EL (cell line): ENCODE data around the gene ERBB4.

Experiments used
- DNase-seq: peaks from one replicate; pipeline ENCODE4 v3.0.0-alpha.2; 2016

ERBB4 gene

DNA sequence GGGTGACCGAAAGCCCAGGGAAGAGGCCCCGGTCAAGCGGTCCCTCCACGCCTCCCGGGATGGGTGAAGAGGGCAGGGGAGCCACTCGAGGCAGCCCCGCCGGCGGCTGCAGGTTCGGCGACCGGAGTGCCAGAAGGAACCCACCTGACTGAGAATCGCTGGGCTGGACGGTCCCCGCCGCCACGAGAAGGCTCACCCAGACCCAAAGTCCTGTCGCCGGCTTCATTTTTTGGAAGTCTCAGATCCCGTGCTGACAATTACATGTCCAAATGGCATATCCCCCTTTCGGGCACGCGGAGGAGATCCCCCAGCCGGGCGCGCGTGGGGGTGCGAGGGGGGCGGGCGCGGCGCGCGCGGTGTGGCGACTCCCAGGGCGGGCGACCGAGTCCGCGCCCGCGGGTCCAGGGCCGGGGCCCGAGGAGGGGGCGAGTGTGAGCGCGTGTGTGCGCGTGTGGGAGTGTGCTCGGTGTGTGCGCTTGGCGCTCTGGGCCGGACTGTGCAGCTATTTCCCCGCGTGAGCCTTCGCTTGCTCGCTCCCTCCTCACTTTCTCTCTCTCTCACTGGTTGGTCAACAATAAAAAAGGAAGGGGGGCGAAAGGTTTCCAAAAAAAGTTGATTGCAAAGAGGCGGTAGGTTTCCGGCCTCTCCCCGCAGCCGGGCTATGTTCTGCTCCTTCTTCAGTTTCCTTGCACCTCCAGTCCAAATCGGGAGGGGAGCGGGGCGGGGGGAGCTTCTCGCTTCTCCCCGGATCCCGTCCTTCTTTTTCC is at the start of gene ERBB4:
TSS of gene ERBB4 (minus strand) at position 498 of the 767 bp plus-strand sequence. CDS start at position 226, 272 bp downstream.
- peak; percentile 21 for DNase-seq

DNA sequence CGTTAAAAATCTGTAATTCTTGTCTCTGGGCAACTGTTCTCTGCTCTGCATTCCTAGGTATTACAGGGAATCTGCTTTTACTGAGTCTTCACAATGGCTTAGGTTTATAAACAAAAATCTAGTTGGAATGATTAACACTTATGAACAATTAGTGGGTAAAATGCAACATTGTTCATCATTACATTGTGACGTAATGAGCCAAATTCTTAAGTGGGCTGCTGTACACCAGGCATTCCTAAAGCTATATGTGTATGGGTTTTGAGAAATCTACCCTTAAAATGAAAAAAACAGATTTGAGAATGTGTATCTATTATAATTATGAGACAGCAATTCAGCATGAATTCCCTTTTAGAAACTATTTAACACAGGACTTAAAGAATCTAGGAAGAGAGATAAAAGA is 41.5 kb upstream of the ERBB4 start:
- no peak for DNase-seq

DNA sequence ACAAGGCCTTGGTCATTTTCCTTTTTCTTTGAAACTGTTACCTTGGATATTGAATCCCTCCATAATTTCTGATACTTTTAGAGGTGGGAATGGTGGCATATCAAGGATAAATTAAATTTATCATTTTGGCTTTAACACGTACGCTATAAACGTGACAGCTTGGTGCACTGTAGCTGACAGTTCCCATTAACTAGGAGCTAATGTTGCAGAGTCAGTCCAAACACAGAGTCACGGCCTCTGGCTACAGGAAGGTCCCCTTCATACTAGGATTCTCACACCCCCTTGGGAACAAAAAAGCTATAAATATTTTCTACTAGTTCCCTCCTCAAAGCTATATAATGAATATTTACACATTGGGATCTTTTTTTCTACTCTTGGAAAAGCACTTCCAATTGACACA is 17.7 kb upstream of the ERBB4 start:
- DNase-seq, result no peak

DNA sequence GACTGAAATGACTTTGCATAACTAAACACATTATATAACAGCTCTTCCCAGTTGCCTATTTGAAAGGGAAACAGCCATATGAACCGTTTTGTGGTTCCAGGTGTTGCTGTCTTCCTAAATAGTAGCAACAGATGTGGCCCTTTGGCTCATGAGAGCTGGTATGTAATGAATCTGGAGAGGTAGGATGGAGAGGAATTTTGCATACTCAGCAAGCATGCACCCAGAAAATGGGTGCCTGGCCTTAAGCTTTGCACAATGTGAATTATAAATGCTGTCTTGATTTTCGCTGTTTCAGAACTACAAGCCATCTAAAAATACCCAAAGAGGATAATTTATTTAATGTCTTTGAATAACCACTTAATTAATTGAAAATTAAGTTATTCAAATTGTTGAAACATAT is 15.6 kb upstream of the ERBB4 start:
- no peak for DNase-seq

DNA sequence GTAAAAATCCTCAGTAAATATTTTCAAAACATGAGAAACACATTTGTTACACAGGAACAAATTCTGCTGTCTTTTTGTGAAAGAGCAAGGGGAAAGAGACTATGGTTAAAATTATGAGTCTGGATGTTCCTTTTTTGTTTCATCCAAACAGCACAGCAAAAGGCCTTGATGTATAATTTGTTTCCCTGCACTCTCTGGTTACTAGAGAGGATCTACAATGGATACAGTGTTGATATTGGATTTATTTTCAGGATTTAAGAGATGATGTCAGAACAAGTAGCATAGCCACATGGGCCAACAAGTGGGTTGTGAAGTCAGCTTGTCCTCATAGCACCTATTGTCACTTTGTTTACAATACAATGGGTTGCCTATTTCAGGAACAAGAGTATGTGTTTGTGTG is 11.3 kb upstream of the ERBB4 start:
- DNase-seq, result no peak

DNA sequence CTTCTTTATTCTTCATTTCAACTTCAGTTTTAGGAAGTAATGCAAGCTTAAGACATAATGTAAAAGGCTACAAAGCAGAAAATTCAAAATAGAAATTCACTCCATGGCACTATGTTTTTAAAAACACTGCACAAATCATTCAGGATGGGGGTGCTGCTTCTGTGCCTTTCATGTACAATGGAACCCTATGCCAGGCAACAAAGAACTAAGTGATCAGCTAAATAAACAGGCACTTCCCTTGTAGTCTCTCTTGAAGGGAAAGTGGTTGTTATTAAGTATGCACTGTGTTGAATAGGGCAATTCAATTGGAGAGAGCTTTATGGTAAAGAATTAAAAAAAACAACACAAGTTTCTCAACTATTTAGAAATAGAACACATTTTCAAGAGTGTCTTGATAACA is 10.9 kb upstream of the ERBB4 start:
- no peak for DNase-seq

DNA sequence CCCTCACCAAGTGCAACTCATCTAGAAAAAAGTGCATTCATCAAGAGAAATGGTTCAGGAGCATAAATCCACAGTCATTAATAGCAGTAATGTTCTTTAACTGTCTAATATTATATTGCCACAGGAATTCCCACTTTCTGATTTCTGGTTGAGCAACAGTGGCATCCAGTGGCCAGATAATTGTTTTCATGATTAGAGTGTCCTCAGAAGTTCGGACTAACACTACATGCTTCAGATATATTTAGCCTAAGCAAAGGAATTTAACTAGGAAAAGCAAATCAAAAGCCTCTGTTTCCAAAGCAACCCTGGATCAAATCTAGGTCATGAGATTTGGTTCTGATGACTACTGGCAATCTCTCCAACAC is 9.8 kb upstream of the ERBB4 start:
- peak; percentile 47 for DNase-seq

DNA sequence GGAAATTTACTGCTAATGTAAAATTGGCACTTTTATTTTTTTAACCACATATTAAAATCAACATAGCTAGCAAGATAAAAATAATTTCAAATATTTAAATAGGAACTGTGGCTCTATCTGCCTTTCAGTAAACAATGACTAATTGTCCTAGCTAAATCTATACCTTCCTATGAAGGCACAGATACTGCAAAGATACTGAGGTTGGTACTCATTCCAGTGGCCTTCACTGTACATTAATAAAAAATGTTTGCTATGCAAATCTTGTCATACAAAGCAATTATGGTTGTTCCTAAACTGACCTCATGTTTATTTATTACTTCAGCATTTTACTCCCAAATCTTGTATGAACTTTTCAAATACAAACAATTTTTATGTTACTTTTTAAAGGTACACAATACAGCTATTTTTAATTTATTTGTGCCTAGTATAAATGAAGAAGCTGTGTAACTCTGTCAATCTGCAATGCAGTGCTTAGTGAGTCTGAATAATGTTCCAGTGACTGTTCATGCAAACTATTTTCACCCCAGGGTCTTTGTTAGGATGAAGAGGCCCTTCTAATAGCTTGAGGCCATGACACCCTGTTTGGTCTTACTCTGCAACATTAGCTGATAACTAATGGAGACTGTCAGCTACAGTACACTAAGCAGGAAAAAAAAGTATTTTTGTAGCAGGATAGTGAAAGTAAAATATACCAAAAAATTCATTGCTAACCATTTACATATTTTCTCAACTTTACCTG is 9.3 kb upstream of the ERBB4 start:
- no peak for DNase-seq

DNA sequence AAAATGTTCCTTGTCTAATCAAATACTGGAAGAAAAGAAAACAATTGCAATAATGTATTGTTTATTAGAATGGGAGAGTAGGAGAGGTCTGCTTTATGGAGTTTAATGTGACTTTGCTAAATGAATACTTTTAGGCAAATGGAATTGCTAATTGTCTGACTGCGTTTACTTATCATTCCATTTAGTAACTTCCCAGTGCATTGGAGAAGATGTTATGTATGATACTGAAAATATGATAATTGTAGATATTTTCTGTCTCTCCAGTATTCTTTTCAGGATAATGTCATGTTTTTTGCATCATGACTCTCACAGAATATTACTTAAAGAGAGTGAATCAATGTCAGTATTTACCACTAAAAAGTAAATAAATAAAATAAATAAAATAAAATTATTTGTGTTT is 8.1 kb upstream of the ERBB4 start:
- no peak for DNase-seq

DNA sequence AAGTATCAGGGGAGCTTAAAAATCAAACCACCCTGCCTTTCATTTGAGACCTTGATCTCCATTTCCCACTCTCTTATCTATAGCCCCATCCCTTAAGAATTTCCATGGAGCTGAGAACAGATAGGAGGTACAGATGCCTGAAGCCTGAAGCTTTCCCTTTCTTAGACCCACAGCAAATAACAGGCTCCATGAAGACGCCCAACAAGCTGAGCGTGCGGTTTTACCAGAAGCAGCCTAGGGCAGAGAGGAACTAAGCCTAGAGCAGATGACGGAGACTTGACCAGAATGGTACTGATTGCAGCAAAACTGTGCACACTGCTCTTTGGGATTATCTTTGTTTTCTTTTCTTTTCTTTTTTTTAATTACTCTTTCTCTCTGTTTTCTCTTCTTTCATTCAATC is 1.7 kb upstream of the ERBB4 start:
- no peak for DNase-seq

DNA sequence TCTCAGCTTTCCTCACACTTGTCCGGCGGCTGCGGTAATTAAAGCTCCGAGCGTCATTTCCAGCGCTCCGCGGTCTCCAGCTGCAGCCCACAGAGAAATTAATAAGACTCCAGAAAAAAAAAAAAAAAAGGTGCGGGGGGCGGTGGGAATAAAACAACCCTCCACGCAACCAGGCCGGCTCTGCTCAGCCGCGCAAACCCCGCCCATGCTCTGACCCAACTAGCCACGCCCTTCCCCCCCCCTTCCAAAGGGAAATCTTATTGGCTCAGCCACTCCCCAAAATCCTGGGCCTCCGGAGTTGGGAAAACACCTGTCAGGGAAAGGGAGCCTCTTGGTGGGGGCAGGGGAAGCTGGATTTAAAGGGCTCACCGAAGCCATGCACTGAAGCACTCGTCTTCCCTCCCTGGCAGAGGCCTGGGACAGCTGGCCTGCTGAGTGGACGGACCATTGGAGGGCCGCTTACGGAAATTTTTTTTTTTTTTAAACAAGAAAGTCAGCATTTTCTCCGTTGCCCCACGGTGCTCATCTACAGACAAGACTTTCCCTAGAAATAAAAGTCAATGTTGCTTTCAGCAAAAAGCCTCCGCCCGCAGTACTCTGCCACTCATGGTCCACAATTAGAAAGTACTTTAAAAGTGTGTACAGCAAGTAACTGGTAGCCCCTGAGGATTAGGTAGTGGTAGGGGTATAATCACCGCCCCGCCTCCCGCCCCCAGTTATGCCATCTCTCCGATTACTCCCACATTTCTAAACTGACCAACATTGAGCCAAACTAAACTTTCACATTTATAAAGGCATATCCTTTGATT is 674 bp upstream of the ERBB4 start:
- peak; percentile 31 for DNase-seq

DNA sequence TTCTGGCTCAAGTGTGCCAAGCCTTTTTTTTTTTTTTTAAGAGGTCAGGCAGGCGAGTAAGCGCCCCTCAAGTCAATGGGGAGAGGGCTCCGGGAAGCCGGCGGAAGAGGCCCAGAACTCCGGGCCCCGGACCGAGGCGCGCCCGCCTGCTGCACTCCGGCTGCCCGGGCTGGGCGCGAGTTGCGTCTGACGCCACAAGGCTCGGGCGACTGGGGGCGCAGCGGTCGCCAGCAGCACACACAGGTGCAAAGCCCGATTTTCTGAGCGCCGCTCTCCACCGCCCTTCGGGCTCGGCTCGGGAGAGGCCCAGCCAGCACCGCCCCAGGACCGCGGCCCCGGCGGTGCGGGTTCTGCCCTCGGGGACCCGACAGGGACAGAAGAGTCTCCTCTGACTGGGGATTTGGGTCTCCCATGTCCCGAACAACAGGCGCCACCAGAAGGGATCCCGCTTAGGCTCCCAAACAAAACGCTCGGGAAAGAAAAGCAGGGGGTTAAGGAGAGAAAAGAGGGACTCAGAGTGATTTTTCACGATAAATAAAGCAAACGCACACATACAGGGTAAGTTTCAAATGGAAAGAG is 787 bp downstream of the ERBB4 start:
- DNase-seq, result peak; percentile 36

DNA sequence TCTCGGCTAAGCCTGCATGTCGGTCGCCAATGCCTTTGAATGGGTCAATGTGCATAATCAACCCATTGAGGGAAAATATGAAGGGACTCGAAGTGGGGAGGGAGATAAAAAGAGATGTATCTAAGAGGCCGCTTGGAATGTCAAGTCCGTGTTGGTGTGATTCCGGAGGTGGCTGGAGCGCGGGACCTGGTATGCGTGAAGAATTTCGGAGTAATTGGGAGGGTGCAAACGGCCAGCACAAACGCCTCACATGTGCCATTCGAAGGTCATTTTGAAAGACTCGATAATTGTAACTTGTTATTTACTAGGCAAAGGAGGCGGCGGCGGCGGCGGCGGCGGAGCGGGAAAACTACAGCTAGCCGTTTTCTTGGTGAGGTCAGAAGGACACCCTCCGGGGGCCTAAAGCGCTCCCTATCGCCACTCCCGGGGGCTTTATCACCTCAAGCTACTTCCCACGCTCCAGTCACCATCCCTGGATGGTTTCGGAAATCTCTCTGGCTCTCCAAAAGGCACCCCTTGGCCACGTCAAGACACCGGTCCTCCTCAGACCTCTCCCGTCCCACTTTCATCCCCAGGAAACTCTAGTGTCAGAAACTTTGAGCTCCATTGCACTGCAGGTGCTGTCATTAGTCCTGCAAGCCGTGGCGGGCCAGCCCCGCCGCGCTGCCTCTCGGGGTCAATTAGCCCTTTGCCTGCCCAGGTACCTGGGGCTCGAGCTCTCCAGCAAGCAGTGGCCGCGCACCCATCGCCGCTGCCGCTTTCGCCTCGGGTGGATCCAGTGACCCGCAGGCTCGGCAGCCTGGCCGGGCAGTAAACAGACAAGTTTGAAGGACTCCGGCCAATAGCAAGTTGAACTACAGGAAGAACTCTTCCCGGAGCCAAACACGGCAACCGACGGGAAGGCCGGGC is 1.5 kb downstream of the ERBB4 start:
- peak; percentile 37 for DNase-seq

DNA sequence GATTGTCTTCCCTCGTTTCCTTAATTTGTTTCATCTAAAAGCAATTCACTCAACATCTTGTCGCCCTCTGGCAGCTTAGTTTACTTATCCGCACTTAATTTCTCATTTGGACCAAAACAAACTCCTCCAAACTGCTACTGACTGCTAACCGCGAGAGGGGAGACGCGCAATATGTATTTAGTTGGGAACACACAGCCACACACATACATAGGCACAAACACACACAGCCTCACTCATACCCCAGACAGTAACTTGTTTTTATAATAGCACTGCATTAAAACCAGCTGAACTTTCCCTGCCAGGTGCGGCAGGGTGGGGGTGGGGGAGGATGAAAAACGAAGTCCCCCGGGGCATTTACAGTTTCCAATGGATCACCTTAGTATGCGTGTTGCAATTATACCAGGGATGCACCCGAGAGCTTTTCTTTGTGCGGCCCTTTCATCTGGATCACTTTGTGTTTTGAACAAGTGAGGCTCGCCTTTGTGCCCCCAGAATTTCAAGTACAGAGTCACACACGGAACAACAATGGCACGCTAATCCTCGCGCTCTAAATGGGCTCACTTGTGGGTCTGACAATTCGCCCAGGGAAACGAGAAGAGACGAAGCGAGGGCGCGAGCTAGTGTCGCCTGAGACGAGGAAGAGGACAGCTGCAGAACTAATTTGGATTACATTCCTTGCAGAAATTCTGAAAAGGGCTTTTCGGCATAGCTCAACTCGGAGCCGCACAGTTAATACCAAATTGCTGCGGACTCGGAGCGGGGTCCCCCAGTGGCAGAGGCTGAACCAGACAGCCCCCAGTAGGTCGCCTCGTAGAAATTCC is 2.4 kb downstream of the ERBB4 start:
- no peak for DNase-seq

DNA sequence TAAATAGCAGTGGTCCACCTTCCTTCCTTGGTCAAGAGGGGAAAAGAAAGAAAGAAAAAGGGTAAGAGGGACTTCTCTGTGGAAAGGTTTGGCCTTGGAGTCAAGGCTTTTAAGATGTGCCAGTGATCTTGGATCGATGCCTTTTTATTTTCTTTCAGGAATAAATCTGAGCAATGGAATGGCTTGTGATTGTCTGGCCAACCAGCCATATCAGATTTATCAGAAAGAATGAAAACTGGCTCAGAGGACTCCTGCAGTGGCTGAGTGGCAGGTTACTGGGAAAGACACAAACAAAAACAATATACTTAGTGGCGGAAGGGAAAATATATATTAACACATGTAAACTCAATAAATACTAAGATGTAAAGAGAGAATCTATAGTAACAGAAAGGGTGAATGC is 4.3 kb downstream of the ERBB4 start:
- no peak for DNase-seq

DNA sequence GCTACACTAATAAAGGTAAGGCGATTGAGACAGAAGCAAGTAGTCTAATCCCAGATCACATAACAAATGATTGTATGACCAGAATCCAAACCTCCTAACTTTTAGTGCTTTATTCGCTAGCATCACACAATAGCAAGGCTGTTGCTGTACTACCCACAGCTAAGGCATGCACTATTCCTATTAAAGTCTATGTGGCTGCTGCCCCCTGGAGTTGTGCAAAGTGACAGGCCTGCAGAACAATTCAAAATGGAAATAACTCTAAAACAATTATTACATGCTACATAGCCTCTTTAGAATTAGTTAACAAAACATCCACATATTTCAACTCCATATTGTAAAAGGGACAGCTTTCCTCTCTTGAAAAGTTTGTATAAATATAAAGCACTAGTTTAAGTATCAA is 6.0 kb downstream of the ERBB4 start:
- DNase-seq, result no peak

DNA sequence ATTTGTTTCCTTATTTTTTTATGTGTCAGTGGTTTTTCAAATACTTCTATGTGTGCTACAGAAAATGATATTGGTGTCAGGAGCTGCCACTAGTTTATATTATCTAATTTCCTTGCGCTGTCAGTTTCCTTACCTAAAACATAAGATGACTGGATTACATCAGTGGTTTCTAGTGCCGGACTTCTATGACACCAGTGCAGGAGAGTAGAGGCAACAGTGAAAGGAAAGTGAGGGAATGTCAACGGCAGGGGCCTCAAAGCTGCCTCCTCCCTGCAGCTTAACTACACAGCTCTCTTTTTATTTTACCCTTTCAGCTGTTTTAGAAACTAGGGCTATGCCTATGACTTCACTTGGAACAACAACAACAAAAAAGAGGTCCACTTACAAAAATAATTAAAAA is 6.5 kb downstream of the ERBB4 start:
- DNase-seq, result no peak

DNA sequence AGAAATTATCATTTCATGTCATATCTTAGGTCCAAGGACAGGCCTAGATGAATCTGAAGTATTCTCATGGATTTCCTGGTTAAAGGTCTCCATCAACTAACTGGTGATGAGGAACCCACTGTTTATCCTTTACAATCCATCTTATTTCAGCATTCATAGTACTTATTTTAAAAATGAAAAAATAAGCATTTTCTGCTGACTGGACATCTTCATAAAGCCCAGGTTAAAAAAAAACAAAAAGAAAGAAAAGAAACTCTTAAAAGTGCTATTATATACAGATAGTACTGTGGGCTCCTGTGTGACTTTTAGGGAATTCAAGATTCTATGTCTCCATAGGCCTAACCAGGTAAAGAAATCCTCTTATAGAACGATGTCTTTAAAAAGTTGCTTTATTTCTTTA is 7.1 kb downstream of the ERBB4 start:
- no peak for DNase-seq

DNA sequence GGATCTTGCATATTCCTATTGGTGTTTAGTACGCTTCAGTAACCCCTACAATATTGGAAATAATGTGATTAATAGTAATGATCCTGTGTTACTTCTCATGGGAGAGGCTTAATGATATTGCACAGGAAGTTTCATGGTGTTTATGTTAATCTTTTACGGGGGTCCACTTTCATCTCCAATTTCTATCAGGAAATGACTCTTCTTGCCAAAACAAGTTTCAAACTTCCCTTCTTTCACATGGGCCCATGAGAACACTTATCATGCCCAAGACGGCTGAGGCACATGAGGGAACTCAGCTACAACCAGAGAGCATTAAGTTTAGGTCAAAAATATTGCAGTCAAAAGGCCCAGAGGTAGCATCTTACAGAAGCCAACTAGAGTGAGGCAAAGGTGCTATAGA is 7.6 kb downstream of the ERBB4 start:
- DNase-seq, result no peak

DNA sequence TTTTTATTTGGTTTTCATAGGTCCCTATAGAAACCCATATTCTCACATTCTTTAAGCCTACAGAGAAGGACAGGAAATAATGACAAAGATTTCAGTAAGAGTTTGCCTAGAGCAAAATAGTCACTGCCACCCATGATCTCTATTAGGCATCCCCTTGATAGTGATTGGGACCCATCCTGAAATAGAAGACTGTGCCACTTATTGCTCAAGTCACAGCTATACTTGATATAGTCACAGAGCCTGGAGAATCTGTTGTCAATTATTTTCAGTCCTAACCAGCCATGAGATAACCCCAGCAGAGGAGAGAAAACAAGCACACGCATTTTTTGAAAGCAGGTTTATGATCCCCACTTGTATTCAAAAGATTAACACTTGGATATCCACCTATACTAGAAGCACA is 8.2 kb downstream of the ERBB4 start:
- DNase-seq, result no peak

DNA sequence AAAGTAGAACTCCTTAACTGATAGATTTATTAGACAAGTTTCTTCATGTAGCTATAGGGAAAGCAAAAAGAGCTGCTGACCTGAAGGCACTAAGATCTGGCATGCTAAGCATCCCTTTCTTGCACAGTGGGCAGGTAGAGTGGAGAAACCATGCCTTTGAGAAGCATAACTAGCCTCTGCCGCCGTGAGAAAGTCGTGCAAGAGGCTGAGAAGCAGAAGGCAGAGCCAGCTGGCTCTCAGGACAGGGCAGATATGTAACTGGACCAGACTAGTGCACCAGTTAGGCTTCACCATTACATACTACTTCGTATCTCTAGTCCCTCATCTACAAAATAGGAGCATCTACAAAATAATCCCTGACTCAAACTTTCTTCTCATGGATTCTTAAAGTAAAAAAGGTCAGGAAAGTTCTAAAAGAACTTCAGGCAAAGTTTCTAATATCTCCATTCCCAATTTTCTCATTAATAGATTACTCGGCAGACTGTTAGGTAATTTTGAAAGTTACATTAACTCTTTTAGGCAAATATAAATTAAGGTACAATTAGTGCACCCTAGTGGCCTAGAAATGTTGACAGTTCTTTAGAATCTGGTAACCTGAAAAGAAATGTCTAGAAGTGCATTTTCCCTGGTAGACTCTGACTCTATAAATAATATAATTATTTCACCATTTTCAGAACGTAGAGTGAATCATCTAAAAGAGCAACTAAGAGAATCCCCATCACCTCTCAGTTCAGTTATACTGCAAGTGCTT is 10.3 kb downstream of the ERBB4 start:
- DNase-seq, result no peak
